ENCODE results near the gene NDUFA13. TPM values are rescaled to one million over a fixed set of nuclear protein-coding genes. Genes with fewer than 3 reads are reported as not detected.

Gene NDUFA13
- total and polyA plus RNA-seq, 7 donors, result 274 to 648 (median 534) TPM

GRCh38 chr19:19490214-19490968, 25.6 kb upstream of the NDUFA13 start:
- Histone ChIP-seq H3K36me3 (ENCODE audit: insufficient read depth in 1 of 2, low read depth in 1 of 2) (peaks cover 0 to 27% of the 10 kb centered on the region in 2 donors), H3K9me3 (no peaks in the 10 kb centered on the region), H3K4me3 (peak overlapping the region; percentile 5), H3K27ac (peak overlapping the region; percentile 67), H3K4me1 (peaks cover 31% of the 10 kb centered on the region), H3K27me3 (ENCODE audit: insufficient read depth in 3 of 3, low read length in 2 of 3) (no peaks in the 10 kb centered on the region)
- ATAC-seq, result peak; percentile 62 to 84 (median 74)
- peak; percentile 83 for TF ChIP-seq CTCF (IDR thresholded peaks at IDR 0.05)
- WGBS, 3 donors, result 23 to 25% (median 25%) methylated on average over 20 of the region's 20 CpGs
- DNase-seq, result peak; percentile 71 to 85
- intact Hi-C loops (cut with DNase I), result loop anchor here (1.0 to 2.0 kb wide), 2 partner anchors 122 to 123 kb away; no protein-coding TSS in a partner anchor

- no peaks in the 10 kb centered on the region for H3K27me3 ChIP-seq (ENCODE audit: insufficient read depth in 3 of 3, low read length in 2 of 3)
- no peak overlapping the region for H3K27ac ChIP-seq
- DNase-seq (peak in 1 of 2 donors; percentile 52), ATAC-seq (peak in 1 of 4 donors; percentile 19)
- peaks cover 0 to 38% of the 10 kb centered on the region in 2 donors for H3K36me3 ChIP-seq (ENCODE audit: insufficient read depth in 1 of 2, low read depth in 1 of 2)
- no peaks in the 10 kb centered on the region for H3K9me3 ChIP-seq
- peaks cover 30% of the 10 kb centered on the region for H3K4me1 ChIP-seq
- no peak overlapping the region for H3K4me3 ChIP-seq
- no peak for TF ChIP-seq CTCF (IDR thresholded peaks at IDR 0.05)
- WGBS, 3 donors, result 71 to 77% (median 74%) methylated on average over 15 of the region's 15 CpGs
- intact Hi-C loops (cut with DNase I), result loop anchor here in 1 of 2 donors (2.0 kb wide), 1 partner anchor 123 kb away; no protein-coding TSS in a partner anchor
These were observed 24.6 kb upstream of the NDUFA13 start for GRCh38 chr19:19491321-19492025.

GRCh38 chr19:19492026-19492610, 23.9 kb upstream of the NDUFA13 start:
- Histone ChIP-seq H3K36me3 (ENCODE audit: insufficient read depth in 1 of 2, low read depth in 1 of 2) (peaks cover 0 to 45% of the 10 kb centered on the region in 2 donors), H3K9me3 (no peaks in the 10 kb centered on the region), H3K27me3 (ENCODE audit: insufficient read depth in 3 of 3, low read length in 2 of 3) (no peaks in the 10 kb centered on the region), H3K27ac (no peak overlapping the region), H3K4me1 (peaks cover 30% of the 10 kb centered on the region), H3K4me3 (no peak overlapping the region)
- no peak for TF ChIP-seq CTCF (IDR thresholded peaks at IDR 0.05)
- 84 to 93% (median 86%) methylated on average over 21 of the region's 21 CpGs for WGBS, 3 donors
- DNase-seq (peak in 1 of 2 donors; percentile 40), ATAC-seq (no peak)
- intact Hi-C loops (cut with DNase I), result no loop called here

GRCh38 chr19:19493841-19494546, 22.0 kb upstream of the NDUFA13 start:
- Histone ChIP-seq H3K27me3 (ENCODE audit: insufficient read depth in 3 of 3, low read length in 2 of 3) (no peaks in the 10 kb centered on the region), H3K36me3 (ENCODE audit: insufficient read depth in 1 of 2, low read depth in 1 of 2) (peaks cover 7 to 63% of the 10 kb centered on the region in 2 donors), H3K27ac (no peak overlapping the region), H3K4me3 (no peak overlapping the region), H3K9me3 (no peaks in the 10 kb centered on the region), H3K4me1 (peaks cover 13% of the 10 kb centered on the region)
- no peak for TF ChIP-seq CTCF (IDR thresholded peaks at IDR 0.05)
- DNase-seq (no peak), ATAC-seq (no peak)
- intact Hi-C loops (cut with DNase I), result no loop called here
- 71 to 84% (median 72%) methylated on average over 14 to 15 of the region's 15 CpGs for WGBS, 3 donors
